RWPE1 (cell line): ENCODE measurements around the gene PSMD10.

ENCODE experiments used
- CTCF ChIA-PET: fragments of 350-600 bp; sonication (Branson Sonifier 250); formaldehyde crosslinking; extraction: SDS; loops from one replicate; lab custom pipeline; 2021; lab: Yijun Ruan, JAX
- POLR2A ChIA-PET: fragments of 400-600 bp; formaldehyde crosslinking; extraction: SDS; loops from one replicate; lab custom pipeline; 2020; ENCODE audit warnings: antibody characterized with exemption; ENCODE audit not compliant: low non-redundant PET; lab: Yijun Ruan, JAX
- DNase-seq: peaks from one replicate; pipeline ENCODE4 v3.0.0; 2012; ENCODE audit warnings: low spot score
- H3K27ac ChIP-seq: fragments of 450-650 bp; 2 replicates; pipeline ENCODE4 v1.5.1; 2017
- TF ChIP-seq, protein P1 (sequence below): fragments of 450-650 bp; conservative IDR thresholded peaks from 2 replicates; pipeline ENCODE4 v1.5.1; 2017; ENCODE audit warnings: low read depth, mild to moderate bottlenecking

The PSMD10 gene

DNA sequence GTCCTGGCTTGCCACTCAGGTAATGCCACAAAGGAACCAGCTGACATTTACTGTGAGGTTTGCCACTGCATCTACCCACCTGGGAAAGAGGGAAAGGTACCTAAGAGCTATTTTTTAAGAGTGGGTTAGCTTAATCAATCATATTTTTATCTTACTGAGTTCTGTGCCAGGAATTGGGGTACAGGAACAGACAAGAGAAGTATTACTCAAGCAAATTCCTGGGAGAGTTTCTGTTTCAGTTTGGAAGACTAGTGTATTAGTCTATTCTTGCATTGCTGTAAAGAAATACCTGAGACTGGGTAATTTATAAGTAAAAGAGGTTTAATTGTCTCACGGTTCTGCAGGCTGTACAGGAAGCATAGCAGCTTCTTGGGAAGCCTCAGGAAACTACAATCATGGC is 23.2 kb downstream of the PSMD10 start:
- H3K27ac ChIP-seq, result peak overlapping the region; percentile 62
- ChIA-PET CTCF (interaction anchor here (0.6 kb wide), 1 partner anchor 66 kb away, joined by 3 read pairs; no protein-coding TSS in a partner anchor), POLR2A (no interaction called here)
- DNase-seq, result no peak
- TF ChIP-seq, protein P1, sequence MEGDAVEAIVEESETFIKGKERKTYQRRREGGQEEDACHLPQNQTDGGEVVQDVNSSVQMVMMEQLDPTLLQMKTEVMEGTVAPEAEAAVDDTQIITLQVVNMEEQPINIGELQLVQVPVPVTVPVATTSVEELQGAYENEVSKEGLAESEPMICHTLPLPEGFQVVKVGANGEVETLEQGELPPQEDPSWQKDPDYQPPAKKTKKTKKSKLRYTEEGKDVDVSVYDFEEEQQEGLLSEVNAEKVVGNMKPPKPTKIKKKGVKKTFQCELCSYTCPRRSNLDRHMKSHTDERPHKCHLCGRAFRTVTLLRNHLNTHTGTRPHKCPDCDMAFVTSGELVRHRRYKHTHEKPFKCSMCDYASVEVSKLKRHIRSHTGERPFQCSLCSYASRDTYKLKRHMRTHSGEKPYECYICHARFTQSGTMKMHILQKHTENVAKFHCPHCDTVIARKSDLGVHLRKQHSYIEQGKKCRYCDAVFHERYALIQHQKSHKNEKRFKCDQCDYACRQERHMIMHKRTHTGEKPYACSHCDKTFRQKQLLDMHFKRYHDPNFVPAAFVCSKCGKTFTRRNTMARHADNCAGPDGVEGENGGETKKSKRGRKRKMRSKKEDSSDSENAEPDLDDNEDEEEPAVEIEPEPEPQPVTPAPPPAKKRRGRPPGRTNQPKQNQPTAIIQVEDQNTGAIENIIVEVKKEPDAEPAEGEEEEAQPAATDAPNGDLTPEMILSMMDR, result no peak

DNA sequence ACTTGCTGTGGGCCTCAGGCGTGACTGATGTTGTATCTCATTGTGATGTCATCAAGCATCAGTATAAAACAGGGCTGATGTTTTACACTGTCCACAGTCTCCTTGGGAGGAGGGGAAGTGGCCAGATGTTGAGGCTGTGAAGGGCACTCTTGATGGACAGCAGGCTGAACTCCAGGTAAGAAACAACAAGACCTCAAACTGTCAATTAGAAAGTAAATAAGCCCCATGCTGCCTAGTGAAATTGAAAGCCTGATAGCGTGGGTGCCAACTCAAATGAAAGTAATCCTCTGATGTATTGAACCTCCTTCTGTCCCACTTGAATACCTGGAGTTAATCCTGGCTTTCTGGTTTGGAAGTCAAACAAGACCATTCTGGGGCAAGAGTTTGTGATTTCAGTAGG is 26.7 kb downstream of the PSMD10 start:
- ChIA-PET POLR2A (no interaction called here), CTCF (no interaction called here)
- TF ChIP-seq, protein P1, result no peak

DNA sequence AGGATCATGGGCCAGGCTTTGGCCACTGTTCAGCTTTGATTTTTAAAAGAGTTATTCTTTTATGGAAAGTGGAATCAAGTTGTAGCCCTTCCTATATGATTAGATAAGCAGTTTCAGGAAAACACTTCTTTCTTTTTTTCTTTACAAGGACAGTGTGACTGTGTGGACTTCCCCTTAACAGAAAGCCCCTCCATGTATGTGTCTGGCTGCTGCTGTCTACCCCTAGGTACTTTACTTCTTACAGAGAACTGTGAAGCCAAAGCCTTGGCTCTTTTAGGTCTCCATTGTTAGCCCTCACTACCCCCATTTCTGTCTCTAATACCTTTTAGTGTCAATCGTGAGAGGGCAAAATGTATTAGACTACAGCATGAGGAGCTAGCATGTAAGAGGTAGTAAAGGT is 27.3 kb downstream of the PSMD10 start:
- no peak for DNase-seq
- ChIA-PET CTCF (no interaction called here), POLR2A (no interaction called here)
- TF ChIP-seq, protein P1, result no peak
- no peak overlapping the region for H3K27ac ChIP-seq

More for the DNA sequence above, 26.7 kb downstream of the PSMD10 start:
- no peak for DNase-seq
- H3K27ac ChIP-seq, result no peak overlapping the region

DNA sequence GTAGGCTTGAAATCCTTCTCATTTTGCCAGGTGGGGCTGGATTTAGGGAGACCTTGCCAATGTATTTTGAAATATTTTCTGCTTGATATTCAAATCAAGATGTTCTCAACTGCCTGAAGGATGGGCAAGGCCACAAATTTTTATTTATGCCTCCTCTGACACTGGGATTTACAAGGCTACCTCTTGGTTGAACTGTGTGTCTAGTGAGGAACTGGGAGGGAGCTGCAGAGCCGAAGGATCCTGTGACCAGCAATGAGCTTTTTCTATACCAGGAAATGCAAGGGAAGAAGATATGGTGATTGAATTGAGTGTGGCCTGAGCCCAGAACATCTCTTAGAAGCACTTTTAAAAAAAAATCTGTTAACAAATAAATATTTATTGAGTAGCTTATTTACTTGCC is 31.5 kb downstream of the PSMD10 start:
- ChIA-PET CTCF (no interaction called here), POLR2A (no interaction called here)
- TF ChIP-seq, protein P1, result no peak
- no peak for DNase-seq
- no peak overlapping the region for H3K27ac ChIP-seq

DNA sequence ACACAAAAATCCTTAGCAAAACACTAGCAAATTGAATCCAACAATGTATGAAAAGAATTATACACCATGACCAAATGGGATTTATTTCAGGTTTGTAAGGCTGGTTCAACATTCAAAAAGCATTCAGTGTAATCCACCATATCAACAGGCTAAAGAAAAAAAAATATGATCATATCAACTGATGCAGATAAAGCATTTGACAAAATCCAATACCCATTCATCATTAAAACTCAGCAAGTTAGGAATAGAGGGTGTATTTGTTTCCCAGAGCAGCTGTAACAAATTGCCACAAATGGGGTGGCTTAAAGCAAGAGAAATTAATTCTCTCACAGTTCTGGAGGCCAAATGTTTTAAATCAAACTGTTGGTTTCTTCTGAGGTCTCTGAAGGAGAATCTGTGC is 35.8 kb downstream of the PSMD10 start:
- no peak for DNase-seq
- CTCF ChIA-PET, result no interaction called here
- POLR2A ChIA-PET, result no interaction called here
- no peak overlapping the region for H3K27ac ChIP-seq
- TF ChIP-seq, protein P1, result no peak

DNA sequence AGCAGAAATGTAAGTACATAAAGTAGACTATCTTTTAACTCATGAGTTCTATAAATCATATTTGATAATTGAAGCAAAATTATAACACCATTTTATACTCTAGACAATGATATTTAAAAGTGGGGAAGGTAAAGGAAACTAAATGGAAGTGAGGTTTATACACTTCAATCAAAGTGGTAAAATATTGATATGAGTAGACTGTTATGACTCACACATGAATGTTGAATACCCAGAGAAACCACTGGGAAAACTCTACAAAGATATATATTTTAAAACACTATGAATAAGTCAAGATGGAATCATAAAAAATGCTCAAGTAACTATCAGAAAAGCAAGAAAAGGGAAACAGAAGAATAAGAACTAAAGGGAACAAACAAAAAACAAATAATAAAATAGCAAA is 38.1 kb downstream of the PSMD10 start:
- ChIA-PET POLR2A (no interaction called here), CTCF (interaction anchor here (0.7 kb wide), 1 partner anchor 22 kb away, joined by 4 read pairs; no protein-coding TSS in a partner anchor)
- H3K27ac ChIP-seq, result no peak overlapping the region
- DNase-seq, result no peak
- TF ChIP-seq, protein P1, result no peak
